Thyroid gland (tissue), 4 donors: ENCODE results near the gene OSBPL5. TPM values are rescaled to one million over a fixed set of nuclear protein-coding genes. Genes with fewer than 3 reads are reported as not detected.
"Not testable (repeated sequence)": the region's sequence is repeated elsewhere in the genome, so short reads cannot be mapped to it uniquely, and the experiment has no call there.

Experiments
- DNase-seq, 2 donors: peaks; one replicate each; pipeline ENCODE4 v3.0.0-alpha.2; 2019
- H3K27ac ChIP-seq, 3 donors: fragments of 200-600 bp; sonication (generic); 1 replicate in 2 of 3; 2 replicates in 1 of 3; pipeline ENCODE4 v1.5.1; 2016 to 2019; ENCODE audit warnings: mild to moderate bottlenecking in 1 of 3, moderate library complexity in 1 of 3
- H3K27me3 ChIP-seq: fragments of 200-600 bp; sonication (generic); one replicate; pipeline ENCODE4 v1.5.1; 2019
- H3K36me3 ChIP-seq, 2 donors: fragments of 200-600 bp; sonication (generic); one replicate each; pipeline ENCODE4 v1.5.1; 2016 to 2019
- H3K4me1 ChIP-seq, 2 donors: fragments of 200-600 bp; sonication (generic); one replicate each; pipeline ENCODE4 v1.5.1; 2017 to 2019
- H3K4me3 ChIP-seq, 3 donors: fragments of 200-600 bp; sonication (generic); replicated peaks in 1 of 3; 1 replicate in 2 of 3; 2 replicates in 1 of 3; pipeline ENCODE4 v1.5.1; 2016; ENCODE audit warnings: mild to moderate bottlenecking in 1 of 3
- H3K9me3 ChIP-seq: fragments of 200-600 bp; sonication (generic); one replicate; pipeline ENCODE4 v1.5.1; 2017
- CTCF ChIP-seq, 6 experiments: fragments of 200-600 bp in 3 of 6; fragments of 450-650 bp in 3 of 6; sonication (generic) in 3 of 6; IDR thresholded peaks; one replicate each; pipeline ENCODE4 v1.5.1; 2016 to 2019; ENCODE audit warnings: antibody characterized with exemption in 6 of 6, mild to moderate bottlenecking in 2 of 6, inconsistent platforms in 1 of 6, moderate library complexity in 1 of 6
- POLR2A ChIP-seq, 2 donors: fragments of 450-650 bp; IDR thresholded peaks; one replicate each; pipeline ENCODE4 v1.6.1; 2017; ENCODE audit warnings: antibody characterized with exemption in 2 of 2, mild to moderate bottlenecking in 2 of 2, moderate library complexity in 1 of 2
- WGBS, 2 donors: methylation state at CpG; one replicate each; pipeline ENCODE4 v1.1.5; 2017; 5-methylcytosine and 5-hydroxymethylcytosine counted together
- intact Hi-C: fragments of 100-400 bp; cut with DNase I; formaldehyde crosslinking; loops from one replicate; pipeline ENCODE4 v1.15.1; 2023
- total RNA-seq, 4 donors: library from RNA; depleted of rRNA; stranded (reverse); fragments of >200 nt; gene quantifications; one replicate each; pipeline ENCODE4 v1.2.3, GENCODE V29; 2016

Gene OSBPL5
- total RNA-seq, 4 donors from 2014 or later = 24.2 to 46.7 (median 34.4) TPM

- intact Hi-C loops = no loop called here
- DNase-seq = no peak
These were observed 87.8 kb downstream of the OSBPL5 start for GRCh38 chr11:3077189-3077836.

GRCh38 chr11:3074912-3075589 lies 90.1 kb downstream of the OSBPL5 start:
- no peaks in the 10 kb centered on the region for H3K9me3 ChIP-seq
- peaks cover 9 to 27% of the 10 kb centered on the region in 2 donors for H3K4me1 ChIP-seq
- H3K27me3 ChIP-seq = no peaks in the 10 kb centered on the region
- WGBS, 2 donors = 53 to 64% methylated on average over 4 to 6 of the region's 8 CpGs
- H3K36me3 ChIP-seq = no peaks in the 10 kb centered on the region
- peak; percentile 92 to 94 for DNase-seq
- peak overlapping the region in 2 of 3 donors; percentile 28 to 46 for H3K27ac ChIP-seq
- no peak overlapping the region for H3K4me3 ChIP-seq
- TF ChIP-seq POLR2A (IDR thresholded peaks at IDR 0.05) (no peak), CTCF (IDR thresholded peaks at IDR 0.05) (no peak)
- intact Hi-C loops = no loop called here

More at GRCh38 chr11:3077189-3077836, 87.8 kb downstream of the OSBPL5 start:
- Histone ChIP-seq H3K36me3 (no peaks in the 10 kb centered on the region), H3K4me1 (peaks cover 9 to 27% of the 10 kb centered on the region in 2 donors), H3K4me3 (no peak overlapping the region), H3K27ac (no peak overlapping the region), H3K27me3 (no peaks in the 10 kb centered on the region), H3K9me3 (no peaks in the 10 kb centered on the region)
- no peak for TF ChIP-seq POLR2A (IDR thresholded peaks at IDR 0.05)
- 94% methylated on average over 11 of the region's 11 CpGs for WGBS, 2 donors

GRCh38 chr11:3073029-3073435 lies 92.1 kb downstream of the OSBPL5 start:
- intact Hi-C loops = no loop called here
- Histone ChIP-seq H3K36me3 (no peaks in the 10 kb centered on the region), H3K4me3 (no peak overlapping the region), H3K4me1 (peaks cover 9 to 27% of the 10 kb centered on the region in 2 donors), H3K9me3 (no peaks in the 10 kb centered on the region), H3K27ac (peak overlapping the region; percentile 27 to 76 (median 63)), H3K27me3 (no peaks in the 10 kb centered on the region)
- TF ChIP-seq POLR2A (IDR thresholded peaks at IDR 0.05) (no peak), CTCF (IDR thresholded peaks at IDR 0.05) (no peak)
- 32 to 43% methylated on average over 3 of the region's 3 CpGs for WGBS, 2 donors
- DNase-seq = peak; percentile 44 to 50

- WGBS, 2 donors = 83 to 84% methylated on average over 7 to 8 of the region's 8 CpGs
- Histone ChIP-seq H3K9me3 (no peaks in the 10 kb centered on the region), H3K36me3 (no peaks in the 10 kb centered on the region), H3K27me3 (no peaks in the 10 kb centered on the region), H3K4me1 (peaks cover 5 to 19% of the 10 kb centered on the region in 2 donors), H3K4me3 (no peak overlapping the region), H3K27ac (no peak overlapping the region)
- TF ChIP-seq POLR2A (IDR thresholded peaks at IDR 0.05) (no peak), CTCF (IDR thresholded peaks at IDR 0.05) (no peak)
- DNase-seq = no peak
- intact Hi-C loops = no loop called here
These were observed 95.7 kb downstream of the OSBPL5 start for GRCh38 chr11:3069425-3069824.

GRCh38 chr11:3066308-3066707 lies 98.8 kb downstream of the OSBPL5 start:
- H3K9me3 ChIP-seq, DNase-seq, H3K4me1 ChIP-seq, H3K27ac ChIP-seq, H3K36me3 ChIP-seq, H3K27me3 ChIP-seq, H3K4me3 ChIP-seq, intact Hi-C loops: not testable (repeated sequence)
- 97% methylated on average over 3 of the region's 3 CpGs for WGBS, 2 donors

- H3K27ac ChIP-seq, DNase-seq: not testable (repeated sequence)
- 82 to 88% methylated on average over 6 of the region's 6 CpGs for WGBS, 2 donors
These were observed 100.4 kb downstream of the OSBPL5 start for GRCh38 chr11:3064709-3065108.

GRCh38 chr11:3063876-3064275 lies 101.2 kb downstream of the OSBPL5 start:
- H3K27me3 ChIP-seq, DNase-seq, H3K36me3 ChIP-seq, H3K4me3 ChIP-seq, H3K27ac ChIP-seq, H3K4me1 ChIP-seq, intact Hi-C loops, H3K9me3 ChIP-seq: not testable (repeated sequence)
- 68 to 71% methylated on average over 8 of the region's 8 CpGs for WGBS, 2 donors

More at GRCh38 chr11:3064709-3065108, 100.4 kb downstream of the OSBPL5 start:
- H3K4me3 ChIP-seq, intact Hi-C loops, H3K4me1 ChIP-seq, H3K27me3 ChIP-seq, H3K9me3 ChIP-seq, H3K36me3 ChIP-seq: not testable (repeated sequence)

GRCh38 chr11:3063432-3063831 lies 101.7 kb downstream of the OSBPL5 start:
- 87 to 91% methylated on average over 4 of the region's 4 CpGs for WGBS, 2 donors
- DNase-seq, H3K36me3 ChIP-seq, H3K27ac ChIP-seq, intact Hi-C loops, H3K4me1 ChIP-seq, H3K27me3 ChIP-seq, H3K9me3 ChIP-seq, H3K4me3 ChIP-seq: not testable (repeated sequence)
